Measurements from ENCODE around the gene C1orf198.

Gene C1orf198

GRCh38 chr1:230884646-230885045, 16.3 kb upstream of the C1orf198 start:
- Mint-ChIP-seq H3K4me3 (no peak overlapping the region), H3K36me3 (ENCODE audit: low read depth) (peaks cover 4% of the 10 kb centered on the region), H3K4me1 (peaks cover 57% of the 10 kb centered on the region), H3K27ac (peak overlapping the region; percentile 30 to 96 (median 93)), H3K27me3 (ENCODE audit: low read depth) (peaks cover 19% of the 10 kb centered on the region), H3K9me3 (peaks cover 10% of the 10 kb centered on the region)
- no peak for TF ChIP-seq CTCF (IDR thresholded peaks at IDR 0.05; ENCODE audit: unreplicated experiment in 3 of 3)

- H3K27me3 Mint-ChIP-seq (ENCODE audit: low read depth) = peaks cover 23% of the 10 kb centered on the region
- TF ChIP-seq CTCF (IDR thresholded peaks at IDR 0.05; ENCODE audit: unreplicated experiment in 3 of 3) = no peak
- H3K36me3 Mint-ChIP-seq (ENCODE audit: low read depth) = peaks cover 4% of the 10 kb centered on the region
- H3K4me1 Mint-ChIP-seq = peaks cover 62% of the 10 kb centered on the region
- H3K9me3 Mint-ChIP-seq = peaks cover 10% of the 10 kb centered on the region
- H3K4me3 Mint-ChIP-seq = no peak overlapping the region
- H3K27ac Mint-ChIP-seq = peak overlapping the region; percentile 30 to 96 (median 93)
These were observed 15.6 kb upstream of the C1orf198 start for GRCh38 chr1:230883967-230884366.

GRCh38 chr1:230879778-230880177, 11.5 kb upstream of the C1orf198 start:
- Mint-ChIP-seq H3K4me1 (peaks cover 70% of the 10 kb centered on the region), H3K27ac (peak overlapping the region; percentile 79 to 91 (median 90))

GRCh38 chr1:230878591-230878990, 10.3 kb upstream of the C1orf198 start:
- TF ChIP-seq CTCF (IDR thresholded peaks at IDR 0.05; ENCODE audit: unreplicated experiment in 3 of 3) = no peak
- H3K4me3 Mint-ChIP-seq = no peak overlapping the region
- H3K27ac Mint-ChIP-seq = peak overlapping the region; percentile 90 to 91 (median 91)
- peaks cover 10% of the 10 kb centered on the region for H3K36me3 Mint-ChIP-seq (ENCODE audit: low read depth)
- peaks cover 13% of the 10 kb centered on the region for H3K27me3 Mint-ChIP-seq (ENCODE audit: low read depth)
- peaks cover 64% of the 10 kb centered on the region for H3K4me1 Mint-ChIP-seq
- H3K9me3 Mint-ChIP-seq = no peaks in the 10 kb centered on the region

More at GRCh38 chr1:230879778-230880177, 11.5 kb upstream of the C1orf198 start:
- peaks cover 13% of the 10 kb centered on the region for H3K27me3 Mint-ChIP-seq (ENCODE audit: low read depth)
- TF ChIP-seq CTCF (IDR thresholded peaks at IDR 0.05; ENCODE audit: unreplicated experiment in 3 of 3) = no peak
- peaks cover 10% of the 10 kb centered on the region for H3K36me3 Mint-ChIP-seq (ENCODE audit: low read depth)
- peaks cover 5% of the 10 kb centered on the region for H3K9me3 Mint-ChIP-seq
- no peak overlapping the region for H3K4me3 Mint-ChIP-seq

GRCh38 chr1:230877924-230878590, 9.7 kb upstream of the C1orf198 start:
- H3K27me3 Mint-ChIP-seq (ENCODE audit: low read depth) = peaks cover 13% of the 10 kb centered on the region
- no peaks in the 10 kb centered on the region for H3K9me3 Mint-ChIP-seq
- peaks cover 10% of the 10 kb centered on the region for H3K36me3 Mint-ChIP-seq (ENCODE audit: low read depth)
- peaks cover 63% of the 10 kb centered on the region for H3K4me1 Mint-ChIP-seq
- H3K27ac Mint-ChIP-seq = peak overlapping the region; percentile 90 to 91 (median 91)
- peak overlapping the region in 1 of 3 experiments; percentile 5 for H3K4me3 Mint-ChIP-seq
- TF ChIP-seq CTCF (IDR thresholded peaks at IDR 0.05; ENCODE audit: unreplicated experiment in 3 of 3) = no peak

All from nephron (organoid).